GM12873 (cell line): ENCODE data around the gene HEXIM2.

ENCODE experiments used
- TF ChIP-seq, protein P1 (sequence below): IDR thresholded peaks from 2 replicates; pipeline ENCODE4 v1.5.1; 2012; ENCODE audit warnings: low read depth, mild to moderate bottlenecking, moderate library complexity, low read length, control low read depth; ENCODE audit not compliant: insufficient read depth; ENCODE audit errors: missing control alignments

Gene HEXIM2

DNA sequence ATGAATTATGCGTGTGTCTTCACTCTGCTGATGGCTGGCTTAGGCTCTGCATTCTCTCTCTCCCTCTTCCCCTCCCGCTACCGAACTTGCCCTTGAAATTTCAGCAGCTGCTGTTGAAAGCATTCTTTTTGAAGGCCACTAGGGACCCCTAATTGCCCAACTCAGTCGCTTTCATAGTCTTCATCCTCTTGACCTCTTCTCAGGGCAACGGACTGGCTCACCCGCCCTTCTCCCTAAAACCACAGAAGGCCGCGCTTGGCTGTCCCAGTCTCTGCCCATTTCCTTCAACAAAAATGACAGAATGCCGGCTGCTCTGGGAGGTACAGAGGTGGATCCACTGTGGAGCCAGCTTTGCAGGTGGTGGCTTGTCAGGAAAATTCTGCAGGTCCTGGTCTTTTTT, 39.0 kb downstream of the HEXIM2 start:
- TF ChIP-seq, protein P1, sequence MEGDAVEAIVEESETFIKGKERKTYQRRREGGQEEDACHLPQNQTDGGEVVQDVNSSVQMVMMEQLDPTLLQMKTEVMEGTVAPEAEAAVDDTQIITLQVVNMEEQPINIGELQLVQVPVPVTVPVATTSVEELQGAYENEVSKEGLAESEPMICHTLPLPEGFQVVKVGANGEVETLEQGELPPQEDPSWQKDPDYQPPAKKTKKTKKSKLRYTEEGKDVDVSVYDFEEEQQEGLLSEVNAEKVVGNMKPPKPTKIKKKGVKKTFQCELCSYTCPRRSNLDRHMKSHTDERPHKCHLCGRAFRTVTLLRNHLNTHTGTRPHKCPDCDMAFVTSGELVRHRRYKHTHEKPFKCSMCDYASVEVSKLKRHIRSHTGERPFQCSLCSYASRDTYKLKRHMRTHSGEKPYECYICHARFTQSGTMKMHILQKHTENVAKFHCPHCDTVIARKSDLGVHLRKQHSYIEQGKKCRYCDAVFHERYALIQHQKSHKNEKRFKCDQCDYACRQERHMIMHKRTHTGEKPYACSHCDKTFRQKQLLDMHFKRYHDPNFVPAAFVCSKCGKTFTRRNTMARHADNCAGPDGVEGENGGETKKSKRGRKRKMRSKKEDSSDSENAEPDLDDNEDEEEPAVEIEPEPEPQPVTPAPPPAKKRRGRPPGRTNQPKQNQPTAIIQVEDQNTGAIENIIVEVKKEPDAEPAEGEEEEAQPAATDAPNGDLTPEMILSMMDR, result no peak

DNA sequence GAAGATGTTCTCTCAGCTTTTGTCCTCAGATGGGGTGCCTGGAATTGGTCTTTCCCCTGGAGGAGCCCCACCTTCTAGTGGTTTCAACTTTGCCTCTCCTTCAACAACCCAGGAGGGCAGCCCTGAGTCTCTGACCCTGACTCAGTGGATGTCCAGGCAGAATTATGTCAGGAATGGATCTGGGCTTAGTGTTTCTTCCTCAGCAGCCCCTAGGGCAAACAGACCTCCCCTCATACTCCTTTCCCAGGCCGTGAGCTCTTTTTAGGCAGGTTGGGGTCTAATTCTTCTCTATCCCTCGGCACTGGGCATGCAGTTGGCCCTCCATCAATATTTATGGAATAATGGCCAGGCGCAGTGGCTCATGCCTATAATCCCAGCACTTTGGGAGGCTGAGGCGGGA, 39.8 kb downstream of the HEXIM2 start:
- TF ChIP-seq, protein P1, result no peak

DNA sequence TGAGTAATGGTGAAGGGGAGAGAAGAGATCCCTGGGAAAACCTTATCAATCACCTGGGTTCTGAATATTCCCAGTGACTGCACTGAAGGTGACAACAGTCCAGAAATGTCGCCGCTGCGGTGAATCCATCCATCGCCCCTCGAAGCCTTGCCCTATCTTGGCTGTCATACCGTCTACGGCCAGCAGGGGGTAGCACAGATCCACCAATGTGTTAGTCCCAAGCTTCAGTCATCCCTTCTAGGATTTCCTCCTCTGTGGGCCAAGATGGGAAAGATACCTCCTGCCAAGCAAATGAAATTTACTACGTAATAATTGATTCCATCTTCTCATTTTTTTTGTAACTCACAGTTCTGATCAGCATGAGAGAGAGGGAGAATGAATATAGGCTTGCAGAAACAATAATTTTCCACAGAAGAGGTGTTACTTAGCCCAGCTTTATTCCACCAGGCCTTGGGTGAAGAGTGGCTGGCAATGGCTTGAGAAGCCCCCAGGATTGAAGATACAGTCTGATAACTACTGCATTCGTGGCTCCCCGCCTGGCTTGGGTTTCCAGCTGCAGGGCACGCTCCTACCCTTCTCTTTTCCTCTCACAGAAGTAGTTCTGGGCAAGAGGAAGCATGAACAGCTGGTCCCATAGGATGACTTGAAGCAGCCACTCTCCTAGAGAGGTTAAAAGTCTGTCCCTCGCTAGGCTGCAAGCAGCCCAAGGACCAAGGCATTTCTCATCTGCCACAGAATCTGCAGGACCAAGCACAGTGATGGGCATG, 57.4 kb downstream of the HEXIM2 start:
- TF ChIP-seq, protein P1, result peak; percentile 94
